ENCODE results near the gene KLK2. TPM values are rescaled to one million over a fixed set of nuclear protein-coding genes. Genes with fewer than 3 reads are reported as not detected.

Gene KLK2
- polyA plus RNA-seq, 3 donors: not detected

DNA sequence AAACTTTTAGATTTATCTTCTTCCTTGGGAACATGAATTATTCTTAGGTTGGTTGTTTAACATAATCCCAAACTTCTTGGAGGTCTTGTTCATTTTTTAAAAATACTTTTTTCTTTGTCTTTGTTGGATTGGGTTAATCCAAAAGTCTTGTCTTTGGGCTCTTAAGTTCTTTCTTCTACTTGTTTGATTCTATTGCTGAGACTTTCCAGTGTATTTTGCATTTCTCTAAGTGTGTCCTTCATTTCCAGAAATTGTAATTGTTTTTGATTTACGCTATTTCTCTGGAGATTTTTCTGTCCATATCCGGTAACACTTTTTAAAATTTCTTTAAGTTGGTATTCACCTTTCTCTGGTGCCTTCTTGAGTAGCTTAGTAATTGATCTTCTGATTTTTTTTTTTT lies 30.0 kb upstream of the KLK2 start:
- Mint-ChIP-seq H3K36me3 (no peaks in the 10 kb centered on the region), H3K27ac (no peak overlapping the region), H3K4me1 (no peaks in the 10 kb centered on the region), H3K27me3 (ENCODE audit: low read depth in 3 of 3) (peaks cover 16 to 36% (median 17%) of the 10 kb centered on the region in 3 donors), H3K4me3 (no peak overlapping the region), H3K9me3 (peaks cover 4 to 12% (median 6%) of the 10 kb centered on the region in 7 donors)
- Histone ChIP-seq H3K4me1 (ENCODE audit: control insufficient read depth in 1 of 2, insufficient read depth in 2 of 2, low read length in 2 of 2) (no peaks in the 10 kb centered on the region), H3K9me3 (replicated peaks in 1 of 2; ENCODE audit: control insufficient read depth in 1 of 2, insufficient read depth in 1 of 2, low read length in 2 of 2) (no peaks in the 10 kb centered on the region), H3K79me2 (ENCODE audit: insufficient read depth, low read length) (no peaks in the 10 kb centered on the region), H3K27ac (ENCODE audit: low read depth in 1 of 2, low read length in 2 of 2) (no peak overlapping the region), H4K20me1 (ENCODE audit: insufficient read depth, low read length) (no peaks in the 10 kb centered on the region), H2AFZ (ENCODE audit: insufficient read depth, low read depth, low read length, poor library complexity, severe bottlenecking) (no peak overlapping the region), H3K4me3 (replicated peaks in 1 of 3; ENCODE audit: low read depth in 2 of 3, low read length in 3 of 3) (no peak overlapping the region), H3K4me2 (replicated peaks; ENCODE audit: extremely low read depth, low read length, poor library complexity, severe bottlenecking) (no peak overlapping the region), H3K9ac (ENCODE audit: insufficient read depth, low read length, poor library complexity, severe bottlenecking) (no peak overlapping the region), H3K27me3 (ENCODE audit: control insufficient read depth in 2 of 2, insufficient read depth in 2 of 2, low read length in 2 of 2) (no peaks in the 10 kb centered on the region), H3K36me3 (replicated peaks in 1 of 2; ENCODE audit: control insufficient read depth in 1 of 2, insufficient read depth in 2 of 2, low read length in 2 of 2) (no peaks in the 10 kb centered on the region)
- TF ChIP-seq, protein P1, sequence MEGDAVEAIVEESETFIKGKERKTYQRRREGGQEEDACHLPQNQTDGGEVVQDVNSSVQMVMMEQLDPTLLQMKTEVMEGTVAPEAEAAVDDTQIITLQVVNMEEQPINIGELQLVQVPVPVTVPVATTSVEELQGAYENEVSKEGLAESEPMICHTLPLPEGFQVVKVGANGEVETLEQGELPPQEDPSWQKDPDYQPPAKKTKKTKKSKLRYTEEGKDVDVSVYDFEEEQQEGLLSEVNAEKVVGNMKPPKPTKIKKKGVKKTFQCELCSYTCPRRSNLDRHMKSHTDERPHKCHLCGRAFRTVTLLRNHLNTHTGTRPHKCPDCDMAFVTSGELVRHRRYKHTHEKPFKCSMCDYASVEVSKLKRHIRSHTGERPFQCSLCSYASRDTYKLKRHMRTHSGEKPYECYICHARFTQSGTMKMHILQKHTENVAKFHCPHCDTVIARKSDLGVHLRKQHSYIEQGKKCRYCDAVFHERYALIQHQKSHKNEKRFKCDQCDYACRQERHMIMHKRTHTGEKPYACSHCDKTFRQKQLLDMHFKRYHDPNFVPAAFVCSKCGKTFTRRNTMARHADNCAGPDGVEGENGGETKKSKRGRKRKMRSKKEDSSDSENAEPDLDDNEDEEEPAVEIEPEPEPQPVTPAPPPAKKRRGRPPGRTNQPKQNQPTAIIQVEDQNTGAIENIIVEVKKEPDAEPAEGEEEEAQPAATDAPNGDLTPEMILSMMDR (IDR thresholded peaks at IDR 0.05): no peak
- no peak for DNase-seq
- WGBS (ENCODE audit: insufficient coverage): no CpG with 5 or more reads among the region's 2 CpGs
- intact Hi-C loops (cut with micrococcal nuclease): no loop called here

DNA sequence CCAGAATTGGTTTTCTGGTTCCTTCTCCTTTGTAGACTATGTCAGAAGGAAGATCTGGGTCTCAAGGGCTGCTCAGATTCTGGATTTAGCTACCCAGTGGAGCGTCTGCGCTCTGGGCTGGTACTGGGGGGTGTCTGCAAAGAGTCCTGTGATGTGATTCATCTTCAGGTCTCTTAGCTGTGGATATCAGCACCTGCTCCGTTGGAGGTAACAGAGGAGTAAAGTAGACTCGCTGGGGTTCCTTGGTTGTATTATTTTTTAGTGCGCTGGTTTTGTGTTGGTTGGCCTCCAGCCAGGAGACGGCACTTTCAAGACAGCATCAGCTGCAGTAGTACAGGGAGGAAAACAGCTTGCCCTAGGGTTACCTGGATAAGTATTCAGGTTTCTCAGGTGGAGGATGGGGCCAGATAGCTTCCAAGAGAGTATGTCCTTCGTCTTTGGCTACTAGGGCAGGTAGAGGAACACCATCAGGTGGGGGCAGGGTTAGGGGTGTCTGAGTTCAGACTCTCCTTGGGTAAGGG lies 29.5 kb upstream of the KLK2 start:
- no peak overlapping the region for H3K4me3 ChIP-seq (replicated peaks in 1 of 3; ENCODE audit: low read depth in 2 of 3, low read length in 3 of 3)
- no peaks in the 10 kb centered on the region for H3K79me2 ChIP-seq (ENCODE audit: insufficient read depth, low read length)
- H3K4me2 ChIP-seq (replicated peaks; ENCODE audit: extremely low read depth, low read length, poor library complexity, severe bottlenecking): no peak overlapping the region
- WGBS (ENCODE audit: insufficient coverage): 89% methylated on average over 7 of the region's 7 CpGs
- Mint-ChIP-seq H3K36me3 (no peaks in the 10 kb centered on the region), H3K27me3 (ENCODE audit: low read depth in 3 of 3) (peaks cover 13 to 36% (median 16%) of the 10 kb centered on the region in 3 donors), H3K27ac (no peak overlapping the region), H3K4me1 (no peaks in the 10 kb centered on the region), H3K9me3 (peaks cover 4 to 12% (median 6%) of the 10 kb centered on the region in 7 donors), H3K4me3 (no peak overlapping the region)
- no peaks in the 10 kb centered on the region for H4K20me1 ChIP-seq (ENCODE audit: insufficient read depth, low read length)
- H3K9me3 ChIP-seq (replicated peaks in 1 of 2; ENCODE audit: control insufficient read depth in 1 of 2, insufficient read depth in 1 of 2, low read length in 2 of 2): no peaks in the 10 kb centered on the region
- no peak overlapping the region for H3K27ac ChIP-seq (ENCODE audit: low read depth in 1 of 2, low read length in 2 of 2)
- H3K9ac ChIP-seq (ENCODE audit: insufficient read depth, low read length, poor library complexity, severe bottlenecking): no peak overlapping the region
- no peaks in the 10 kb centered on the region for H3K27me3 ChIP-seq (ENCODE audit: control insufficient read depth in 2 of 2, insufficient read depth in 2 of 2, low read length in 2 of 2)
- TF ChIP-seq, protein P1 (IDR thresholded peaks at IDR 0.05): no peak
- no peaks in the 10 kb centered on the region for H3K36me3 ChIP-seq (replicated peaks in 1 of 2; ENCODE audit: control insufficient read depth in 1 of 2, insufficient read depth in 2 of 2, low read length in 2 of 2)
- no peaks in the 10 kb centered on the region for H3K4me1 ChIP-seq (ENCODE audit: control insufficient read depth in 1 of 2, insufficient read depth in 2 of 2, low read length in 2 of 2)
- no peak for DNase-seq
- H2AFZ ChIP-seq (ENCODE audit: insufficient read depth, low read depth, low read length, poor library complexity, severe bottlenecking): no peak overlapping the region
- intact Hi-C loops (cut with micrococcal nuclease): no loop called here

Data from CD14-positive monocyte (primary cell).